Esophagus (tissue), 2 donors: ENCODE results near the gene IGSF1. TPM values are rescaled to one million over a fixed set of nuclear protein-coding genes. Genes with fewer than 3 reads are reported as not detected.
"Not testable (repeated sequence)": the region's sequence is repeated elsewhere in the genome, so short reads cannot be mapped to it uniquely, and the experiment has no call there.

ENCODE experiments used
- H3K27ac ChIP-seq, 2 donors: one replicate each; pipeline ENCODE4 v1.5.1; 2013; ENCODE audit warnings: low read depth in 2 of 2, mild to moderate bottlenecking in 2 of 2, inconsistent platforms in 1 of 2, low read length in 1 of 2, moderate library complexity in 1 of 2
- H3K27me3 ChIP-seq, 2 donors: one replicate each; pipeline ENCODE4 v1.6.1; 2013; ENCODE audit warnings: low read length in 2 of 2, control low read depth in 1 of 2, mild to moderate bottlenecking in 1 of 2; ENCODE audit not compliant: insufficient read depth in 2 of 2, control insufficient read depth in 1 of 2
- H3K36me3 ChIP-seq, 2 donors: one replicate each; pipeline ENCODE4 v1.6.1; 2013; ENCODE audit warnings: low read length in 1 of 2; ENCODE audit not compliant: control insufficient read depth in 2 of 2, insufficient read depth in 2 of 2
- H3K4me1 ChIP-seq, 2 donors: one replicate each; pipeline ENCODE4 v1.6.1; 2013; ENCODE audit warnings: low read length in 1 of 2; ENCODE audit not compliant: control insufficient read depth in 2 of 2, insufficient read depth in 2 of 2
- H3K4me3 ChIP-seq, 2 donors: one replicate each; pipeline ENCODE4 v1.5.1; 2013; ENCODE audit warnings: low read length in 2 of 2, mild to moderate bottlenecking in 2 of 2, low read depth in 1 of 2, moderate library complexity in 1 of 2
- H3K9me3 ChIP-seq, 2 donors: one replicate each; pipeline ENCODE4 v1.6.1; 2013; ENCODE audit warnings: mild to moderate bottlenecking in 2 of 2, low read depth in 1 of 2, low read length in 1 of 2, moderate library complexity in 1 of 2; ENCODE audit not compliant: control insufficient read depth in 2 of 2, insufficient read depth in 1 of 2
- WGBS, 2 donors: extraction: QIAGEN DNeasy Blood & Tissue Kit; methylation state at CpG; one replicate each; pipeline ENCODE4 v1.1.7; 2013; 5-methylcytosine and 5-hydroxymethylcytosine counted together
- polyA plus RNA-seq, 2 donors: library from polyadenylated mRNA; stranded (reverse); fragments of 200-250 nt; gene quantifications; one replicate each; pipeline ENCODE4 v1.2.3, GENCODE V29; 2013
- donor health status: healthy with polysubstance abuse.
- donor health status: Bipolar disorder and iron deficiency.

Gene IGSF1
- polyA plus RNA-seq, 2 donors: 0.14 TPM; not detected in 1

DNA sequence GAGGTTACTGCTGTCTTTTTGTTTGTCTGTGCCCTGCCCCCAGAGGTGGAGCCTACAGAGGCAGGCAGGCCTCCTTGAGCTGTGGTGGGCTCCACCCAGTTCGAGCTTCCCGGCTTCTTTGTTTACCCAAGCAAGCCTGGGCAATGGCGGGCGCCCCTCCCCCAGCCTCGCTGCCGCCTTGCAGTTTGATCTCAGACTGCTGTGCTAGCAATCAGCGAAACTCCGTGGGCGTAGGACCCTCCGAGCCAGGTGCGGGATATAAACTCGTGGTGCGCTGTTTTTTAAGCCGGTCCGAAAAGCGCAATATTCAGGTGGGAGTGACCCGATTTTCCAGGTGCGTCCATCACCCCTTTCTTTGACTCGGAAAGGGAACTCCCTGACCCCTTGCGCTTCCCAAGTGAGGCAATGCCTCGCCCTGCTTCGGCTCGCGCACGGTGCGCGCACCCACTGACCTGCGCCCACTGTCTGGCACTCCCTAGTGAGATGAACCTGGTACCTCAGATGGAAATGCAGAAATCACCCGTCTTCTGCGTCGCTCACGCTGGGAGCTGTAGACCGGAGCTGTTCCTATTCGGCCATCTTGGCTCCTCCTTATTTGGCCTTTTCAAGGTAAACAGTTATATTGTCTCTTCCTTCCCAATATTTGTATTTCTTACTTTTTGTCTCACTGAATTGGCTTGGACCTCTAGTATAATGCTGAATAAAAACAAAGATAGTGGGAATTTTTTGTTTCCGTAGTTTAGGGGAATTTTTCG, 37.9 kb downstream of the IGSF1 start:
- not testable (repeated sequence) for H3K27me3 ChIP-seq, H3K4me3 ChIP-seq, H3K36me3 ChIP-seq, H3K27ac ChIP-seq, H3K9me3 ChIP-seq, H3K4me1 ChIP-seq
- 77 to 81% methylated on average over 19 to 26 of the region's 36 CpGs for WGBS, 2 donors

DNA sequence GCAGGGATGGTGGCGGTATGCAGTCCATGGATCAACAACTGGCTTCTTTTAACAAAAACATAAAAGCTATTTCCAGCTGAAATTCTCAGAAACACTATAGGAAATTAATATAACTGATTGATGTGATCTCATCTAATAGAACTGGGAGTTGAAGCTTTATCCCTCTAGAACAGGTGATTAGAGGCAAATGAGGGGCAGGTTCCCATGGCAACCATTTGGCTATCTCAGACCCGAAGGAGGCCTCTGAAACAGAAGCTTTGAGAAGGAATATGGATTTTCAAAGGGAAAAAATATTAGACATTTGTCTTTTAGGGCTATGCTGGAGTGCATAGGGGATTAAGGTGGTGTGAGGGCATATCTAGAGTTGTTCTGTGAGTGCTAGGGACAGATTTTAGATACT, 50.0 kb downstream of the IGSF1 start:
- 70 to 74% methylated on average over 2 of the region's 2 CpGs for WGBS, 2 donors
- Histone ChIP-seq H3K27ac (no peak overlapping the region), H3K27me3 (peaks cover 0 to 5% of the 10 kb centered on the region in 2 donors)

GRCh38 chrX:131237363-131237762, 51.7 kb downstream of the IGSF1 start:
- H3K9me3 ChIP-seq: no peaks in the 10 kb centered on the region
- WGBS, 2 donors: 43 to 47% methylated on average over 2 of the region's 2 CpGs
- no peak overlapping the region for H3K4me3 ChIP-seq
- H3K27me3 ChIP-seq: peaks cover 0 to 5% of the 10 kb centered on the region in 2 donors
- H3K27ac ChIP-seq: no peak overlapping the region
- H3K36me3 ChIP-seq: no peaks in the 10 kb centered on the region
- H3K4me1 ChIP-seq: no peaks in the 10 kb centered on the region

More for the DNA sequence above, 50.0 kb downstream of the IGSF1 start:
- Histone ChIP-seq H3K9me3 (no peaks in the 10 kb centered on the region), H3K36me3 (no peaks in the 10 kb centered on the region), H3K4me1 (no peaks in the 10 kb centered on the region), H3K4me3 (no peak overlapping the region)

DNA sequence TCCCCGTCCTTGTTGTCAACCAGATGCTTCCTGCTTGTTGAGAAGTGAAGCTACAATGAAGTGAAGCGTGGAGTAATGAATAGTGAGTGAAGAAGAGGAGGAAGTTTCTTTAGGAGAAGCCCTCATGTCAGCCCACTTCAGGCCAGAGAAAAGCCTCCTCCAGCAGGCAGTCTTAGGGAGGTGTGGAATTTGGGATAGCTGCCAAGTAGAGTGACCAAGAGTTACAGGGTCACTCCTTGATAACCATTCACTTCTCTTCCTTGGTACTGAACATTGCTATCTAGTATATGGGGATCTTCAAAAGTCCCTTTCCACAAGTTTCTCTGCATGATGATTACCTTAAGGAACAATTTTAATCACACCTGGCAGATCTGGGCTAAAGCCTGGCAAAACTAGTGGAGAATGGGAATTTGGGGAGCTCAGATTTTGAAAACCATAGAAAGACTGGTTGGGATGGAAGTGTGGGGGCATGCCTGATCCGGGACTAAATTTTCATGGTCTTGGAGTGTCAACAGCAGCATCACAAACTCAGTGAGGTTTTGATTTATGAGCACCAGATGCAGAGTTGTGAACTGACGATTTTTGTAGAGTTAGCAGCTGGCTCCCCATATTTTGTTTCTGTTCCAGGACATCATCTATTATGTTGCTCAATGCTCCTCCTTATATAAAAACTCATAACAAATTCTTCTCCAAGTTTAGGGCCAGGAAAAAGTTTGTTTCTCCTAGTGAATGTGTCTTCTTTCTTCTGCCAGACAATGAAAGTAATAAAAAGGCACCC, 53.1 kb downstream of the IGSF1 start:
- H3K4me3 ChIP-seq: no peak overlapping the region
- H3K36me3 ChIP-seq: no peaks in the 10 kb centered on the region
- H3K4me1 ChIP-seq: no peaks in the 10 kb centered on the region
- H3K9me3 ChIP-seq: no peaks in the 10 kb centered on the region
- no peak overlapping the region for H3K27ac ChIP-seq
- peaks cover 0 to 5% of the 10 kb centered on the region in 2 donors for H3K27me3 ChIP-seq
- WGBS, 2 donors: 50 to 60% methylated on average over 4 of the region's 4 CpGs

DNA sequence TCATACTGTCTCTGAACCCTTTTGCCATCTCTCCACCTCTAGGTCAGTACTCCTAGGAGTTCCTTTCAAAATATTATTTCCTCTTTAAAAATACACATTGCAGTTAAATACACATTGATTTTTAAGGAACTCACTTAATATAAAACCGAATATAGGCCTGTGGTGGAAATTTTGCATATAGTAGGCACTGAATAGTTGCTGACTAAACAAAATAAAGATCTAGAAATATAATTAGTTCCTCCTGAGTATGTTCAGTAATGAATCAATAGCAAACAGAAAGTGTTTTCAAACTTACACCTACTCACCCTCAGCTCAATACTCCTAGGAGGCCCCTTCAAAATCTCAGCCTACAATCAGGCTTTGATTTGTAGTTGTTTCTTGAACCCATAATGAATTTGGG, 61.5 kb downstream of the IGSF1 start:
- H3K27me3 ChIP-seq: peaks cover 0 to 4% of the 10 kb centered on the region in 2 donors
- WGBS, 2 donors: 61 to 63% methylated on average over 1 of the region's 1 CpG
- no peaks in the 10 kb centered on the region for H3K4me1 ChIP-seq

GRCh38 chrX:131226591-131226990, 62.5 kb downstream of the IGSF1 start:
- Histone ChIP-seq H3K27me3 (peaks cover 0 to 4% of the 10 kb centered on the region in 2 donors), H3K4me1 (no peaks in the 10 kb centered on the region), H3K9me3 (no peaks in the 10 kb centered on the region), H3K27ac (no peak overlapping the region), H3K4me3 (no peak overlapping the region), H3K36me3 (no peaks in the 10 kb centered on the region)
- WGBS, 2 donors: 84 to 90% methylated on average over 4 of the region's 4 CpGs

More for the DNA sequence above, 61.5 kb downstream of the IGSF1 start:
- Histone ChIP-seq H3K36me3 (no peaks in the 10 kb centered on the region), H3K27ac (no peak overlapping the region), H3K4me3 (no peak overlapping the region), H3K9me3 (no peaks in the 10 kb centered on the region)

DNA sequence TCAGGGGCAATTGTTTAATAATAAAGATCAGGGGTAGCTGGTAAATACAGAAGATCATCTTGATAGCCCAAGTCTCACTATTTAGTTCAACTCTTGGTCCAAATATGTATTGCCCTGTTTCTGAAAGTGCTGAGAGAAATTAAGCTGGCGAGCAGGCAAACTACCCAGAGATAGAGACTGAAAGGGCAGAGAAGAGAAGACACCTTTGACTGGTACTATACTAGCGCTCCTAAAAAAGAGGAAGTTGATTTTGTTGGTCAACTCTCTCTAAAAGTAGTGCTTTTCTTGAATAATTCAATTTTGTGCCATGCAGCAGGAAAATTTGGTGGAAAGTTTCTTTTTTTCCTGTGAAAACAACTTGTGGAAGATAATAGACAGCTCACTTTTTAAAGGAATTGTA, 64.0 kb downstream of the IGSF1 start:
- H3K27me3 ChIP-seq: peaks cover 0 to 4% of the 10 kb centered on the region in 2 donors

More for the DNA sequence above, 64.0 kb downstream of the IGSF1 start:
- Histone ChIP-seq H3K4me1 (no peaks in the 10 kb centered on the region), H3K27ac (no peak overlapping the region), H3K36me3 (no peaks in the 10 kb centered on the region), H3K4me3 (no peak overlapping the region), H3K9me3 (no peaks in the 10 kb centered on the region)
- 73 to 89% methylated on average over 2 of the region's 2 CpGs for WGBS, 2 donors

Other genes with a start within 250 kb of the IGSF1 start
- not detected for gene ARHGAP36, start 231.0 kb downstream of the IGSF1 start, polyA plus RNA-seq